Measurements from ENCODE around the gene TBC1D24.

GRCh38 chr16:2437032-2437790, 37.7 kb upstream of the TBC1D24 start:
- TF ChIP-seq CEBPB (IDR thresholded peaks at IDR 0.05; ENCODE audit: low read depth): no peak
- no peak for TF ChIP-seq POLR2A (IDR thresholded peaks at IDR 0.05; ENCODE audit: borderline replicate concordance, extremely low read depth, insufficient read depth, insufficient read length)
- TF ChIP-seq POLR2AphosphoS5 (IDR thresholded peaks at IDR 0.05; ENCODE audit: low read depth, low read length): no peak
- TF ChIP-seq CTCF (IDR thresholded peaks at IDR 0.05 in 2 of 3, conservative IDR thresholded peaks at IDR 0.05 in 1 of 3; ENCODE audit: borderline replicate concordance in 1 of 3, insufficient read depth in 1 of 3, low read depth in 2 of 3, low read length in 2 of 3): no peak
